ENCODE data around the gene THRA.

Gene THRA

GRCh38 chr17:40069751-40070708, 7.3 kb downstream of the THRA start:
- H3K27me3 ChIP-seq (ENCODE audit: control insufficient read depth, low read length): no peaks in the 10 kb centered on the region
- no peaks in the 10 kb centered on the region for H3K79me2 ChIP-seq (ENCODE audit: control insufficient read depth, low read length)
- H3K9me3 ChIP-seq (ENCODE audit: control insufficient read depth, insufficient read depth, low read length): no peaks in the 10 kb centered on the region
- H3K4me1 ChIP-seq (ENCODE audit: control insufficient read depth, low read length): peaks cover 47% of the 10 kb centered on the region
- no peak overlapping the region for H3K27ac ChIP-seq (ENCODE audit: low read depth, low read length)
- no peak for TF ChIP-seq EZH2phosphoT487 (IDR thresholded peaks at IDR 0.05; ENCODE audit: borderline replicate concordance, low read length)
- peak; percentile 49 for TF ChIP-seq CTCF (IDR thresholded peaks at IDR 0.05; ENCODE audit: low read depth, low read length, poor library complexity, severe bottlenecking)
- H3K4me3 ChIP-seq (ENCODE audit: low read length): peak overlapping the region; percentile 55
- H3F3A ChIP-seq (ENCODE audit: control insufficient read depth, insufficient read depth): no peaks in the 10 kb centered on the region
- peak overlapping the region; percentile 66 for H3K4me2 ChIP-seq (ENCODE audit: low read length)
- H3K9me2 ChIP-seq (replicated peaks; ENCODE audit: control insufficient read depth, low read length): no peaks in the 10 kb centered on the region
- no peaks in the 10 kb centered on the region for H3K36me3 ChIP-seq (ENCODE audit: control insufficient read depth, low read length)
- no peaks in the 10 kb centered on the region for H4K20me1 ChIP-seq (ENCODE audit: control insufficient read depth, insufficient read depth, low read depth, low read length)

GRCh38 chr17:40070709-40071312, 8.0 kb downstream of the THRA start:
- Histone ChIP-seq H3K4me3 (ENCODE audit: low read length) (no peak overlapping the region), H3F3A (ENCODE audit: control insufficient read depth, insufficient read depth) (no peaks in the 10 kb centered on the region), H3K9me2 (replicated peaks; ENCODE audit: control insufficient read depth, low read length) (no peaks in the 10 kb centered on the region), H3K36me3 (ENCODE audit: control insufficient read depth, low read length) (no peaks in the 10 kb centered on the region), H3K4me2 (ENCODE audit: low read length) (no peak overlapping the region; the same call in 1 of the 2 replicates), H4K20me1 (ENCODE audit: control insufficient read depth, insufficient read depth, low read depth, low read length) (no peaks in the 10 kb centered on the region), H3K79me2 (ENCODE audit: control insufficient read depth, low read length) (no peaks in the 10 kb centered on the region), H3K9me3 (ENCODE audit: control insufficient read depth, insufficient read depth, low read length) (no peaks in the 10 kb centered on the region), H3K27ac (ENCODE audit: low read depth, low read length) (no peak overlapping the region), H3K27me3 (ENCODE audit: control insufficient read depth, low read length) (no peaks in the 10 kb centered on the region), H3K4me1 (ENCODE audit: control insufficient read depth, low read length) (peaks cover 51% of the 10 kb centered on the region)
- TF ChIP-seq EZH2phosphoT487 (IDR thresholded peaks at IDR 0.05; ENCODE audit: borderline replicate concordance, low read length) (no peak), CTCF (IDR thresholded peaks at IDR 0.05; ENCODE audit: low read depth, low read length, poor library complexity, severe bottlenecking) (no peak)

GRCh38 chr17:40071313-40072039, 8.7 kb downstream of the THRA start:
- no peak overlapping the region for H3K27ac ChIP-seq (ENCODE audit: low read depth, low read length)

More at GRCh38 chr17:40071313-40072039, 8.7 kb downstream of the THRA start:
- H4K20me1 ChIP-seq (ENCODE audit: control insufficient read depth, insufficient read depth, low read depth, low read length): no peaks in the 10 kb centered on the region
- H3K4me1 ChIP-seq (ENCODE audit: control insufficient read depth, low read length): peaks cover 52% of the 10 kb centered on the region
- H3K4me3 ChIP-seq (ENCODE audit: low read length): no peak overlapping the region
- no peaks in the 10 kb centered on the region for H3K9me2 ChIP-seq (replicated peaks; ENCODE audit: control insufficient read depth, low read length)
- no peaks in the 10 kb centered on the region for H3K9me3 ChIP-seq (ENCODE audit: control insufficient read depth, insufficient read depth, low read length)
- TF ChIP-seq CTCF (IDR thresholded peaks at IDR 0.05; ENCODE audit: low read depth, low read length, poor library complexity, severe bottlenecking): no peak
- TF ChIP-seq EZH2phosphoT487 (IDR thresholded peaks at IDR 0.05; ENCODE audit: borderline replicate concordance, low read length): no peak
- no peaks in the 10 kb centered on the region for H3K36me3 ChIP-seq (ENCODE audit: control insufficient read depth, low read length)
- H3K4me2 ChIP-seq (ENCODE audit: low read length): no peak overlapping the region
- no peaks in the 10 kb centered on the region for H3F3A ChIP-seq (ENCODE audit: control insufficient read depth, insufficient read depth)
- no peaks in the 10 kb centered on the region for H3K79me2 ChIP-seq (ENCODE audit: control insufficient read depth, low read length)
- H3K27me3 ChIP-seq (ENCODE audit: control insufficient read depth, low read length): no peaks in the 10 kb centered on the region

Measured in DOHH2 (cell line).